Astrocyte (in vitro differentiated cells and primary cell): Measurements from ENCODE around the gene ADORA1.

ENCODE experiments used
- CTCF ChIP-seq: IDR thresholded peaks from 2 replicates; pipeline ENCODE4 v1.5.1; 2011; ENCODE audit warnings: low read depth, mild to moderate bottlenecking, inconsistent platforms, low read length, moderate library complexity; ENCODE audit not compliant: insufficient read depth
- EZH2 ChIP-seq: IDR thresholded peaks from 2 replicates; pipeline ENCODE4 v1.6.1; 2012; ENCODE audit warnings: mild to moderate bottlenecking, low read length, inconsistent platforms; ENCODE audit not compliant: insufficient read depth

- TF ChIP-seq CTCF, result no peak
- no peak for TF ChIP-seq EZH2
Observed at GRCh38 chr1:203179667-203180005, 52.1 kb downstream of the ADORA1 start.
